Measurements from ENCODE around the gene PRKN. TPM values are rescaled to one million over a fixed set of nuclear protein-coding genes. Genes with fewer than 3 reads are reported as not detected.

Gene PRKN
- total and polyA plus RNA-seq, 2 donors (not counting 1 experiment from before 2014, with no cell fraction given) = 0.43 to 4.6 TPM

- Histone ChIP-seq H3K79me2 (ENCODE audit: control insufficient read depth, insufficient read depth, low read length) (no peaks in the 10 kb centered on the region), H3K27ac (ENCODE audit: insufficient read depth, low read length) (no peak overlapping the region), H3K4me3 (replicated peaks in 1 of 4; ENCODE audit: control extremely low read depth in 1 of 4, insufficient read depth in 1 of 4, low read depth in 3 of 4, low read length in 4 of 4) (no peak overlapping the region), H3K4me2 (ENCODE audit: extremely low read depth, insufficient read depth, low read length) (no peak overlapping the region), H3K27me3 (ENCODE audit: control insufficient read depth, insufficient read depth, low read length) (no peaks in the 10 kb centered on the region), H3K4me1 (ENCODE audit: control insufficient read depth, extremely low read depth, insufficient read depth, low read length) (no peaks in the 10 kb centered on the region), H2AFZ (ENCODE audit: low read length) (no peak overlapping the region), H3K9me3 (ENCODE audit: control insufficient read depth, insufficient read depth, low read depth, low read length) (no peaks in the 10 kb centered on the region), H3K9ac (ENCODE audit: insufficient read depth, low read length) (no peak overlapping the region), H4K20me1 (ENCODE audit: control insufficient read depth, extremely low read depth, insufficient read depth, low read length) (no peaks in the 10 kb centered on the region), H3K36me3 (ENCODE audit: control insufficient read depth, insufficient read depth, low read length) (no peaks in the 10 kb centered on the region)
- TF ChIP-seq CTCF (conservative IDR thresholded peaks at IDR 0.05 in 1 of 2, IDR thresholded peaks at IDR 0.05 in 1 of 2; ENCODE audit: low read depth in 1 of 2, low read length in 2 of 2) (no peak), EZH2 (IDR thresholded peaks at IDR 0.05; ENCODE audit: low read length, missing control alignments) (no peak)
- DNase-seq (ENCODE audit: low read depth in 2 of 2) = no peak
These were observed 8.0 kb downstream of the PRKN start for GRCh38 chr6:162719528-162719927.

GRCh38 chr6:162715601-162716000 is 12.0 kb downstream of the PRKN start:
- Histone ChIP-seq H3K4me1 (ENCODE audit: control insufficient read depth, extremely low read depth, insufficient read depth, low read length) (no peaks in the 10 kb centered on the region), H3K79me2 (ENCODE audit: control insufficient read depth, insufficient read depth, low read length) (no peaks in the 10 kb centered on the region), H3K27ac (ENCODE audit: insufficient read depth, low read length) (no peak overlapping the region), H2AFZ (ENCODE audit: low read length) (no peak overlapping the region), H3K27me3 (ENCODE audit: control insufficient read depth, insufficient read depth, low read length) (no peaks in the 10 kb centered on the region), H3K4me2 (ENCODE audit: extremely low read depth, insufficient read depth, low read length) (no peak overlapping the region), H3K9me3 (ENCODE audit: control insufficient read depth, insufficient read depth, low read depth, low read length) (no peaks in the 10 kb centered on the region), H4K20me1 (ENCODE audit: control insufficient read depth, extremely low read depth, insufficient read depth, low read length) (no peaks in the 10 kb centered on the region), H3K36me3 (ENCODE audit: control insufficient read depth, insufficient read depth, low read length) (no peaks in the 10 kb centered on the region), H3K9ac (ENCODE audit: insufficient read depth, low read length) (no peak overlapping the region), H3K4me3 (replicated peaks in 1 of 4; ENCODE audit: control extremely low read depth in 1 of 4, insufficient read depth in 1 of 4, low read depth in 3 of 4, low read length in 4 of 4) (no peak overlapping the region)
- no peak for DNase-seq (ENCODE audit: low read depth in 2 of 2)
- no peak for TF ChIP-seq EZH2 (IDR thresholded peaks at IDR 0.05; ENCODE audit: low read length, missing control alignments)
- TF ChIP-seq CTCF (conservative IDR thresholded peaks at IDR 0.05 in 1 of 2, IDR thresholded peaks at IDR 0.05 in 1 of 2; ENCODE audit: low read depth in 1 of 2, low read length in 2 of 2) = no peak

- no peak overlapping the region for H3K4me2 ChIP-seq (ENCODE audit: extremely low read depth, insufficient read depth, low read length)
- no peaks in the 10 kb centered on the region for H3K36me3 ChIP-seq (ENCODE audit: control insufficient read depth, insufficient read depth, low read length)
- H3K27me3 ChIP-seq (ENCODE audit: control insufficient read depth, insufficient read depth, low read length) = no peaks in the 10 kb centered on the region
- H3K79me2 ChIP-seq (ENCODE audit: control insufficient read depth, insufficient read depth, low read length) = no peaks in the 10 kb centered on the region
- no peak overlapping the region for H3K4me3 ChIP-seq (replicated peaks in 1 of 4; ENCODE audit: control extremely low read depth in 1 of 4, insufficient read depth in 1 of 4, low read depth in 3 of 4, low read length in 4 of 4)
- no peak overlapping the region for H3K27ac ChIP-seq (ENCODE audit: insufficient read depth, low read length)
- no peaks in the 10 kb centered on the region for H3K9me3 ChIP-seq (ENCODE audit: control insufficient read depth, insufficient read depth, low read depth, low read length)
- no peaks in the 10 kb centered on the region for H3K4me1 ChIP-seq (ENCODE audit: control insufficient read depth, extremely low read depth, insufficient read depth, low read length)
- DNase-seq (ENCODE audit: low read depth in 2 of 2) = no peak
- no peak overlapping the region for H3K9ac ChIP-seq (ENCODE audit: insufficient read depth, low read length)
- no peak overlapping the region for H2AFZ ChIP-seq (ENCODE audit: low read length)
- TF ChIP-seq EZH2 (IDR thresholded peaks at IDR 0.05; ENCODE audit: low read length, missing control alignments) = no peak
- no peak for TF ChIP-seq CTCF (conservative IDR thresholded peaks at IDR 0.05 in 1 of 2, IDR thresholded peaks at IDR 0.05 in 1 of 2; ENCODE audit: low read depth in 1 of 2, low read length in 2 of 2)
- no peaks in the 10 kb centered on the region for H4K20me1 ChIP-seq (ENCODE audit: control insufficient read depth, extremely low read depth, insufficient read depth, low read length)
These were observed 13.4 kb downstream of the PRKN start for GRCh38 chr6:162713974-162714780.

Data from fibroblast of lung (primary cell).